22Rv1 (cell line): ENCODE data around the gene METTL4.

Experiments
- H3K27ac ChIP-seq: fragments of 450-650 bp; 2 replicates; pipeline ENCODE4 v1.5.1; 2017
- CTCF ChIP-seq: fragments of 450-650 bp; IDR thresholded peaks from 2 replicates; pipeline ENCODE4 v1.5.1; 2017; ENCODE audit warnings: mild to moderate bottlenecking
- ZFX ChIP-seq: fragments of 450-650 bp; IDR thresholded peaks from 2 replicates; pipeline ENCODE4 v1.6.1; 2017; ENCODE audit warnings: antibody characterized with exemption, borderline replicate concordance

The METTL4 gene

GRCh38 chr18:2511451-2511850 is 59.9 kb downstream of the METTL4 start:
- TF ChIP-seq CTCF (no peak), ZFX (no peak)
- H3K27ac ChIP-seq, result no peak overlapping the region

- no peak for TF ChIP-seq CTCF
- TF ChIP-seq ZFX, result no peak
- no peak overlapping the region for H3K27ac ChIP-seq
Observed at GRCh38 chr18:2510416-2510815, 60.9 kb downstream of the METTL4 start.

GRCh38 chr18:2508678-2509077 is 62.6 kb downstream of the METTL4 start:
- no peak overlapping the region for H3K27ac ChIP-seq
- TF ChIP-seq CTCF, result no peak
- no peak for TF ChIP-seq ZFX

- TF ChIP-seq ZFX (no peak), CTCF (no peak)
- no peak overlapping the region for H3K27ac ChIP-seq
Observed at GRCh38 chr18:2508155-2508554, 63.1 kb downstream of the METTL4 start.

- H3K27ac ChIP-seq, result no peak overlapping the region
- TF ChIP-seq ZFX (no peak), CTCF (no peak)
Observed at GRCh38 chr18:2504642-2505041, 66.7 kb downstream of the METTL4 start.

- TF ChIP-seq ZFX, result no peak
- no peak overlapping the region for H3K27ac ChIP-seq
Observed at GRCh38 chr18:2502880-2503279, 68.4 kb downstream of the METTL4 start.

- no peak overlapping the region for H3K27ac ChIP-seq
Observed at GRCh38 chr18:2502394-2502793, 68.9 kb downstream of the METTL4 start.

More at GRCh38 chr18:2502394-2502793, 68.9 kb downstream of the METTL4 start:
- no peak for TF ChIP-seq ZFX
- TF ChIP-seq CTCF, result no peak
